Urinary bladder (tissue), 4 donors: ENCODE measurements around the gene GUF1. TPM values are rescaled to one million over a fixed set of nuclear protein-coding genes. Genes with fewer than 3 reads are reported as not detected.

ENCODE experiments used
- DNase-seq: peaks from one replicate; pipeline ENCODE4 v3.0.0-alpha.2; 2015; ENCODE audit errors: extremely low spot score
- H3K27ac ChIP-seq: one replicate; pipeline ENCODE4 v1.5.1; 2013; ENCODE audit warnings: low read depth, mild to moderate bottlenecking, moderate library complexity
- H3K36me3 ChIP-seq: one replicate; pipeline ENCODE4 v1.6.1; 2013; ENCODE audit warnings: mild to moderate bottlenecking, moderate library complexity; ENCODE audit not compliant: insufficient read depth
- H3K4me1 ChIP-seq: one replicate; pipeline ENCODE4 v1.6.1; 2013; ENCODE audit warnings: mild to moderate bottlenecking, moderate library complexity; ENCODE audit not compliant: insufficient read depth
- H3K4me3 ChIP-seq: one replicate; pipeline ENCODE4 v1.5.1; 2013; ENCODE audit warnings: low read depth, low read length
- WGBS: extraction: QIAGEN DNeasy Blood & Tissue Kit; methylation state at CpG from one replicate; pipeline ENCODE4 v1.1.7; 2013; 5-methylcytosine and 5-hydroxymethylcytosine counted together
- polyA plus RNA-seq: library from polyadenylated mRNA; stranded (reverse); fragments of 200-250 nt; gene quantifications from one replicate; pipeline ENCODE4 v1.2.3, GENCODE V29; 2013
- total RNA-seq: library from RNA; depleted of rRNA; stranded (reverse); fragments of >200 nt; gene quantifications from one replicate; pipeline ENCODE4 v1.2.3, GENCODE V29; 2014
- donor health status: healthy with polysubstance abuse.
- donor health status: healthy.

GUF1 gene, protein sequence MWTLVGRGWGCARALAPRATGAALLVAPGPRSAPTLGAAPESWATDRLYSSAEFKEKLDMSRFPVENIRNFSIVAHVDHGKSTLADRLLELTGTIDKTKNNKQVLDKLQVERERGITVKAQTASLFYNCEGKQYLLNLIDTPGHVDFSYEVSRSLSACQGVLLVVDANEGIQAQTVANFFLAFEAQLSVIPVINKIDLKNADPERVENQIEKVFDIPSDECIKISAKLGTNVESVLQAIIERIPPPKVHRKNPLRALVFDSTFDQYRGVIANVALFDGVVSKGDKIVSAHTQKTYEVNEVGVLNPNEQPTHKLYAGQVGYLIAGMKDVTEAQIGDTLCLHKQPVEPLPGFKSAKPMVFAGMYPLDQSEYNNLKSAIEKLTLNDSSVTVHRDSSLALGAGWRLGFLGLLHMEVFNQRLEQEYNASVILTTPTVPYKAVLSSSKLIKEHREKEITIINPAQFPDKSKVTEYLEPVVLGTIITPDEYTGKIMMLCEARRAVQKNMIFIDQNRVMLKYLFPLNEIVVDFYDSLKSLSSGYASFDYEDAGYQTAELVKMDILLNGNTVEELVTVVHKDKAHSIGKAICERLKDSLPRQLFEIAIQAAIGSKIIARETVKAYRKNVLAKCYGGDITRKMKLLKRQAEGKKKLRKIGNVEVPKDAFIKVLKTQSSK
- total RNA-seq (30.8 TPM), polyA plus RNA-seq (10.3 TPM)

- H3K36me3 ChIP-seq = no peaks in the 10 kb centered on the region
- under 1% methylated on average over 57 of the region's 57 CpGs for WGBS
- DNase-seq = peak; percentile 76
- peak within 1 kb of the TSS; percentile 95 for H3K4me3 ChIP-seq
- H3K4me1 ChIP-seq = no peaks in the 10 kb centered on the region
- peak within 1 kb of the TSS; percentile 88 for H3K27ac ChIP-seq
Measured at GRCh38 chr4:44678094-44679041, at the start of gene GUF1. Gene GUF1 (plus strand): TSS chr4:44678420. CDS start chr4:44678623, 203 bp downstream.

DNA sequence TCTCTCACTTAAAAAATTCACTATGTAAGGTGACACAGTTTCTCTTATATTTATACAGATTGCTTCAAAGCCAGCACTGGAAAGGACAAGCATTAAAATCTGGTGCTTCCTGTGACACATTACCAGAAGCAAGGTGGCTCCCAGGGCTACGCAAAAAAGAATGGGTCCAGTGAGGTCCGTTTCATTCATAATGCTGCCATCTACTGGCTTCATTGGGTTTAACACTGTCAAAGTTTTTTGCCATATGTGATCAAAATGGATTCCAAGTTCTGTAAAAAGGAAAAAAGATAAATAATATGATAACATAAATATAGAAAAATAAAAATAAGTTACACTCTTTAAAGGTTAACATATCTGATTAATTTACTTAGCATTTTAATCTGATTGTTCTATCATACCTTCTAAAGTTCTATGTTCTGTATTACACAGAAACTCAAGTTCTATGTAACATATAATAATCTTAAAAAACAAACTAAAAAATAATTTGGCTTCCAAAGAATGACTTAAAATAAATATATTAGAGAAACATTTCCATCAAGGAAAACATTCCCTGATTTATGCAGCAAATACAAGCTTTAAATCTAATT is 48.8 kb upstream of the GUF1 start:
- H3K4me1 ChIP-seq = no peaks in the 10 kb centered on the region
- H3K4me3 ChIP-seq = no peak overlapping the region
- no peak for DNase-seq
- 3% methylated on average over 2 of the region's 2 CpGs for WGBS
- H3K36me3 ChIP-seq = no peaks in the 10 kb centered on the region
- H3K27ac ChIP-seq = no peak overlapping the region

DNA sequence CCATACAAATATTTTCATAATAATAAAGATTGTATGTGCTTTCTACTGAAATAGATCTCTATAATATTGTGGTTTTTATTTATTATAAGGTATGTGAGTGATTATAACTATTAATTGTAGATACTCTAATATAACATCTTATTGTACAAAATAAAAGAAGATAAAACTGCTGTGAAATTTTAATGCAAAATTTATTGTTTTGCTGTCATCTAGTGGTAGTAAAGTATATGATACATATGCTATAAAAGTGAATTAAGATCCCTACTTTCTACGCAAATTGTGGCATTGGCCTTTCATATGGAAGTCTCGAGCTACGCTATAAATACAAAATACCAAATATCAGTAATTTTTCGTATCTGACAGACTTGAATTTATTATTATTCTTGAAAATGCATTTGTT is 46.1 kb upstream of the GUF1 start:
- 61% methylated on average over 4 of the region's 4 CpGs for WGBS
- Histone ChIP-seq H3K36me3 (no peaks in the 10 kb centered on the region), H3K4me1 (no peaks in the 10 kb centered on the region), H3K4me3 (no peak overlapping the region), H3K27ac (no peak overlapping the region)
- DNase-seq = no peak

GRCh38 chr4:44632733-44633132 is 45.5 kb upstream of the GUF1 start:
- 83% methylated on average over 8 of the region's 8 CpGs for WGBS
- Histone ChIP-seq H3K4me3 (no peak overlapping the region), H3K36me3 (no peaks in the 10 kb centered on the region), H3K27ac (no peak overlapping the region), H3K4me1 (no peaks in the 10 kb centered on the region)
- DNase-seq = no peak

DNA sequence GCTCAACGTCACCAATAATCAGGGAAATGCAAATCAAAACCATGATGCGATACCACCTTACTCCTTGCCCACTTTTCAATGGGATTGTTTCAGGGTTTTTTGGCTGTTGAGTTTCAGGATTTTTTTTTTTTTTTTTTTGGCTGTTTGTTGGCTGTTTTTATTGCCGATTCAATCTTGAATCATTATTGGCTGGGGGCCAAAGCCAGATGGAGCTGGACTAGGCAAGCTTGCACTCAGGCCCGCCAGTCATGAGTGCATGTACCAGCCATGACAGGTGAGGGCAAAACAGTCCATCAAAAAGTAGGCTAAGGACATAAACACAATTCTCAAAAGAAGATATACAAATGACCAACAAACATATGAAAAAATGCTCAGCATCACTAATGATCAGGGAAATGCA is 40.1 kb upstream of the GUF1 start:
- WGBS = 86% methylated on average over 4 of the region's 4 CpGs
- no peak for DNase-seq
- H3K27ac ChIP-seq = no peak overlapping the region
- no peaks in the 10 kb centered on the region for H3K36me3 ChIP-seq
- H3K4me1 ChIP-seq = no peaks in the 10 kb centered on the region
- H3K4me3 ChIP-seq = no peak overlapping the region

DNA sequence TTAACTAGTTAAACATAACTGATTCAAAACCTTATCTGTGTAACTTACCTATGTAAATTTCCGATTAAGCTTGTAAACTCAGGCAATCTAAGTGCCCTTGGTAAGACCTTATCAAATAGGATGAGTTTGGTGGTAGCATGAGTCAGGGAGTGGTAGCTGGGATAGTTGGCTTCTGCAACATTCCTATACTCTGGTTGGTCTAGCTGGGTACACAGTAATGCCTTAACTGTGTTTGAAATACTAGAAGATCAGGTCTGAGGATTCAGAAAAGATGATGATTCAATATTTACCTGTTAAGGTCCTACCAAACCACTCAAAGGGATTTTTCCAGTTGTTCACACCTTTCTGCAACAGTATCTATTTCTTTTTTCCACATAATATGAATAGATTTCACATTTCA is 32.1 kb upstream of the GUF1 start:
- H3K4me1 ChIP-seq = no peaks in the 10 kb centered on the region
- H3K27ac ChIP-seq = no peak overlapping the region
- no peaks in the 10 kb centered on the region for H3K36me3 ChIP-seq
- DNase-seq = no peak
- H3K4me3 ChIP-seq = no peak overlapping the region
- WGBS = 68% methylated on average over 1 of the region's 1 CpG

DNA sequence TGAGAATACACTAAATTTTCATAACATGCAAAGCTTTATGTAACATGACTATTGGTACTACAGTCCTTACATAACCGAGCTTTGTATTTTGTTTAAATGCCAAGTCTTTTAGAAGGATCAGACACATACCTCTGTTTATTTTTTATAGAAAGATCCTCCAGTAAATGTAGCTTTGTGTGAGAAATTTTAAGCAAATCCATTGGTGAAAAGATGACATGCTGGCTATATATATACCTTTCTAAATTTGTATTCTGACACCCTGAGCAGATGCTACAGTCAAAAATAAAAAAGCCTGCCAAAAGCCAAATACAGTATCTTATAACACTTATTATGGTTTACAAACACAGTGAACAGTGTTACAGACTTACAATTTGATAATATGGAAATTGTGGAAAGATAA is 26.8 kb upstream of the GUF1 start, which contains the start of gene YIPF7:
YIPF7 (minus strand) TSS at position 201 of the 400 bp plus-strand sequence. CDS start 1,525 bp downstream, outside the sequence.
- DNase-seq = no peak
- Histone ChIP-seq H3K4me3 (no peak within 1 kb of the TSS), H3K36me3 (no peaks in the 10 kb centered on the region), H3K4me1 (no peaks in the 10 kb centered on the region), H3K27ac (no peak within 1 kb of the TSS)
- 45% methylated on average over 1 of the region's 1 CpG for WGBS

- Histone ChIP-seq H3K36me3 (no peaks in the 10 kb centered on the region), H3K4me3 (no peak overlapping the region), H3K27ac (no peak overlapping the region), H3K4me1 (no peaks in the 10 kb centered on the region)
- DNase-seq = no peak
- 85% methylated on average over 1 of the region's 1 CpG for WGBS
Measured at GRCh38 chr4:44652002-44652401, 26.2 kb upstream of the GUF1 start.

DNA sequence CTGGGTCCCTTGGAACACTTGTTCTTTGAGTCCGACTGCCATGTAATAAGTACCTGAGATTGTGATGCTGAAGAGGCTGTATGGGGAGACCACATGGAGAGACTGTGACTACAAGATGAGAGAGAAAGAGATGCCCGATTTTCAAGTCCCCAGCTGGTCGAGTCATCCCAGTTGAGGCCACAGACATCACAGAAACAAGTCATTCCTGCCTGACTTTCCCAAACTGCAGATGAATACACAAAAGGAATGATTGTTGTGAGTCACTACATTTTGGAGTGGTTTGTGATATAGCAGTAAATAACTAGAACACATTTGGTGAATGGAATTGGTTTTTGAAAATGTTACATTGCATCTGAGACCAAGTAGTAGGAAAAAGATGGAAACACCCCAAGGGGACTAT is 17.8 kb upstream of the GUF1 start:
- no peaks in the 10 kb centered on the region for H3K4me1 ChIP-seq
- H3K36me3 ChIP-seq = no peaks in the 10 kb centered on the region
- H3K4me3 ChIP-seq = no peak overlapping the region
- no peak for DNase-seq
- 55% methylated on average over 3 of the region's 3 CpGs for WGBS
- H3K27ac ChIP-seq = no peak overlapping the region

- no peak overlapping the region for H3K4me3 ChIP-seq
- no peaks in the 10 kb centered on the region for H3K4me1 ChIP-seq
- H3K36me3 ChIP-seq = no peaks in the 10 kb centered on the region
- WGBS = 84% methylated on average over 1 of the region's 1 CpG
- DNase-seq = no peak
- H3K27ac ChIP-seq = no peak overlapping the region
Measured at GRCh38 chr4:44661940-44662622, 16.1 kb upstream of the GUF1 start.

- DNase-seq = no peak
- no peaks in the 10 kb centered on the region for H3K4me1 ChIP-seq
- H3K4me3 ChIP-seq = no peak overlapping the region
- WGBS = 57% methylated on average over 2 of the region's 2 CpGs
- no peak overlapping the region for H3K27ac ChIP-seq
- H3K36me3 ChIP-seq = no peaks in the 10 kb centered on the region
Measured at GRCh38 chr4:44662623-44663005, 15.6 kb upstream of the GUF1 start.

- Histone ChIP-seq H3K27ac (no peak overlapping the region), H3K4me3 (no peak overlapping the region), H3K4me1 (no peaks in the 10 kb centered on the region), H3K36me3 (no peaks in the 10 kb centered on the region)
- DNase-seq = no peak
- WGBS = 83% methylated on average over 20 of the region's 20 CpGs
Measured at GRCh38 chr4:44663539-44664263, 14.5 kb upstream of the GUF1 start.
